Transverse colon (tissue), 3 donors: Measurements from ENCODE around the gene SRRT.

ENCODE experiments used
- EP300 ChIP-seq: sonication (generic); formaldehyde crosslinking; IDR thresholded peaks from one replicate; pipeline ENCODE4 v1.6.1; 2017; ENCODE audit warnings: antibody characterized with exemption, low read depth
- POLR2A ChIP-seq: fragments of 450-650 bp; IDR thresholded peaks from one replicate; pipeline ENCODE4 v1.6.1; 2016; ENCODE audit warnings: antibody characterized with exemption, mild to moderate bottlenecking, moderate library complexity
- TF ChIP-seq, protein P1 (sequence below), 5 experiments: fragments of 200-600 bp in 3 of 5; fragments of 450-650 bp in 2 of 5; sonication (generic) in 3 of 5; IDR thresholded peaks; 1 replicate in 2 of 5; 2 replicates in 3 of 5; pipeline ENCODE4 v1.5.1; 2016 to 2017; ENCODE audit warnings: antibody characterized with exemption in 5 of 5, inconsistent platforms in 3 of 5, mild to moderate bottlenecking in 2 of 5, moderate library complexity in 1 of 5

DNA sequence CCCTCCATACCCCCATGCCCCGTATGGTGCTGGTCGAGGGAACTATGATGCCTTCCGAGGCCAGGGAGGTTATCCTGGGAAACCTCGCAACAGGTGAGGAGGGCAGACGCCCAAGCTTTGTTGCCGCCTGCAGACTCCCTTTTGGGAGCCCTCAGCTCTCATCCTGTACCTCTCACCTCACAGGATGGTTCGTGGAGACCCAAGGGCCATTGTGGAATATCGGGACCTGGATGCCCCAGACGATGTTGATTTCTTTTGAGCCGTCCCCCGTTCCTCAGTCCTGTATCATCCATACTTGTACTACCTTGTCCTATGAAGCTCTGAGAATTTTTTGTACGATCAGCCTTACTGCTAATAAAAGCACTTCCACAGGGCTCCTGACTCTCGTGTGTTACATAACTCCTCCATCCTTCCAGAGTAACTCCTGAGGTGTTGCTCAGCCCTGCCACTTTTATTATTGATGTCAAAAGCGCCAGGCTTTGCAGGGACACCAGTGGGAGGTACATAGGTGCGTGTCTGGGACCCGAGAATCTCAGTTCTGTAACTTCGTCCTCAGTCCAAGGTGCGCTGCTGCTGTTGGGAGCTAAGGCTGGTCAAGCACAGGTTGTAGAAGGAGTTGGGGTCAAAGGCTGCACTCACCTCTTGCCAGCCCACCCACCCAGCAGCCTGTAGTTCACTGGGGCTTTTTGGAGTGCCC lies 13.5 kb downstream of the SRRT start:
- TF ChIP-seq, protein P1, sequence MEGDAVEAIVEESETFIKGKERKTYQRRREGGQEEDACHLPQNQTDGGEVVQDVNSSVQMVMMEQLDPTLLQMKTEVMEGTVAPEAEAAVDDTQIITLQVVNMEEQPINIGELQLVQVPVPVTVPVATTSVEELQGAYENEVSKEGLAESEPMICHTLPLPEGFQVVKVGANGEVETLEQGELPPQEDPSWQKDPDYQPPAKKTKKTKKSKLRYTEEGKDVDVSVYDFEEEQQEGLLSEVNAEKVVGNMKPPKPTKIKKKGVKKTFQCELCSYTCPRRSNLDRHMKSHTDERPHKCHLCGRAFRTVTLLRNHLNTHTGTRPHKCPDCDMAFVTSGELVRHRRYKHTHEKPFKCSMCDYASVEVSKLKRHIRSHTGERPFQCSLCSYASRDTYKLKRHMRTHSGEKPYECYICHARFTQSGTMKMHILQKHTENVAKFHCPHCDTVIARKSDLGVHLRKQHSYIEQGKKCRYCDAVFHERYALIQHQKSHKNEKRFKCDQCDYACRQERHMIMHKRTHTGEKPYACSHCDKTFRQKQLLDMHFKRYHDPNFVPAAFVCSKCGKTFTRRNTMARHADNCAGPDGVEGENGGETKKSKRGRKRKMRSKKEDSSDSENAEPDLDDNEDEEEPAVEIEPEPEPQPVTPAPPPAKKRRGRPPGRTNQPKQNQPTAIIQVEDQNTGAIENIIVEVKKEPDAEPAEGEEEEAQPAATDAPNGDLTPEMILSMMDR (IDR thresholded peaks at IDR 0.05), result no peak
- TF ChIP-seq POLR2A, result no peak
- TF ChIP-seq EP300, result no peak
